ENCODE measurements around the gene MLEC. TPM values are rescaled to one million over a fixed set of nuclear protein-coding genes. Genes with fewer than 3 reads are reported as not detected.

The MLEC gene
- total RNA-seq, 1 experiment from 2014 or later = 181 TPM

DNA sequence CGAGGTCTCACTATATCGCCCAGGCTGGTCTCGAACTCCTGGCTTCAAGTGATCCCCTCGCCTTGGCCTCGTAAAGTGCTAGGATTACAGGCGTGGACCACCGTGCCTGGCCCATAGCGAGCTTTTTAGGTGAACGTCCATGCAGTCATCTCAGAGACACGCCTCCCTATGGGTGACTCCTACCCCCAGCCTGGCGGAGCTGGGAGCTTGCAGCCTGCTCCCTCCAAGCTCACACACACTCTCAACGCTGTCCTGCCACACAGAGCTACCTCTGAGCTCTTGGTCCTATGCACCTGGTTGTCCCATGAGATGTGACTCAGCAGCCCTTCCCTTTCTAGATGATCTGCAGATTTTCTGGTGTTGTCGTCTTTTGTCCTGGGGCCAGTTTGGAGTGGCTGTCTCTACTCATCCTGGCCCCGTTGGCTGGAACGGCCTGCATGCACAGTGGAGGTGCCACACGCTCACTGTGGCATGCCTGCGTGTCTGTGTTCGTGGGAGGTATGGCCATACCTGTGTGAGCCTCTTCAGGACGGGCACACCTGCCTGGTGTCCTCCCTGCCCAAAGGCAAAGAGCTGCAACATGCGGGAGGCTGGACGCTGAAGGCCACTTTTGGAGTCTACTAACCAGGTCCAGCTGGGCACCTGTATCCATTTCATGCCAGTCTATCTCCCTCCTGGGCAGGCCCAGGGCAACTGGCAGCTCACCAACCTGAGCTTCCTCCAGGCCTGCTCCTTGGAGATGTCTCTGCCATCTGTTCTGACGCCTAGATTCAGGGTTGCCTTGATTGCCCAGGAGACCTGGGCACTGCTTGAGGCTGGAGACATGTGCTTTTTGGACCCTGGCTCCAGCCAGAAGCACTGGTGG is 28.4 kb upstream of the MLEC start:
- H4K20me1 ChIP-seq (ENCODE audit: control insufficient read depth, insufficient read depth, insufficient read length) = no peaks in the 10 kb centered on the region
- no peak overlapping the region for H2BK5ac ChIP-seq (ENCODE audit: insufficient read length, low read length)
- H3K4me1 ChIP-seq (ENCODE audit: insufficient read depth, low read length) = no peaks in the 10 kb centered on the region
- no peak overlapping the region; the same call in 1 of the 2 replicates for H3K14ac ChIP-seq (ENCODE audit: insufficient read depth, low read length)
- H3K27me3 Mint-ChIP-seq (ENCODE audit: low read depth) = no peaks in the 10 kb centered on the region; the same call in 1 of the 2 replicates
- H3K4me2 ChIP-seq (ENCODE audit: insufficient read depth, insufficient read length, low read length) = no peak overlapping the region
- no peaks in the 10 kb centered on the region for H3K79me1 ChIP-seq (ENCODE audit: insufficient read depth, low read depth, low read length, poor library complexity, severe bottlenecking)
- peaks cover 3% of the 10 kb centered on the region in 2 experiments; a peak in 3 of 4 replicates for H3K4me1 Mint-ChIP-seq
- H3K9me3 ChIP-seq (ENCODE audit: control insufficient read depth, low read depth, low read length) = no peaks in the 10 kb centered on the region
- no peak overlapping the region for H3K9ac ChIP-seq (ENCODE audit: extremely low read depth, insufficient read length, low read length)
- H4K91ac ChIP-seq (ENCODE audit: insufficient read length, low read depth, low read length) = no peak overlapping the region
- no peak overlapping the region for H3T11ph ChIP-seq (ENCODE audit: low read length)
- H2BK12ac ChIP-seq (ENCODE audit: insufficient read length, low read depth, low read length) = no peak overlapping the region
- no peak overlapping the region for H4K8ac ChIP-seq (replicated peaks; ENCODE audit: insufficient read length, low read depth, low read length)
- no peak overlapping the region for H2BK15ac ChIP-seq (ENCODE audit: low read depth, low read length)
- no peak overlapping the region for H3K56ac ChIP-seq (ENCODE audit: insufficient read length, low read depth, low read length)
- H3K36me3 Mint-ChIP-seq (ENCODE audit: insufficient read depth in 1 of 3, low read depth in 3 of 3) = no peaks in the 10 kb centered on the region; a peak in 1 of 7 replicates
- no CpG with 5 or more reads among the region's 22 CpGs for WGBS (ENCODE audit: extremely low coverage, insufficient read length, low lambda C conversion rate)
- H2BK20ac ChIP-seq (ENCODE audit: low read depth, low read length, poor library complexity, severe bottlenecking) = no peak overlapping the region
- TF ChIP-seq, protein P1, sequence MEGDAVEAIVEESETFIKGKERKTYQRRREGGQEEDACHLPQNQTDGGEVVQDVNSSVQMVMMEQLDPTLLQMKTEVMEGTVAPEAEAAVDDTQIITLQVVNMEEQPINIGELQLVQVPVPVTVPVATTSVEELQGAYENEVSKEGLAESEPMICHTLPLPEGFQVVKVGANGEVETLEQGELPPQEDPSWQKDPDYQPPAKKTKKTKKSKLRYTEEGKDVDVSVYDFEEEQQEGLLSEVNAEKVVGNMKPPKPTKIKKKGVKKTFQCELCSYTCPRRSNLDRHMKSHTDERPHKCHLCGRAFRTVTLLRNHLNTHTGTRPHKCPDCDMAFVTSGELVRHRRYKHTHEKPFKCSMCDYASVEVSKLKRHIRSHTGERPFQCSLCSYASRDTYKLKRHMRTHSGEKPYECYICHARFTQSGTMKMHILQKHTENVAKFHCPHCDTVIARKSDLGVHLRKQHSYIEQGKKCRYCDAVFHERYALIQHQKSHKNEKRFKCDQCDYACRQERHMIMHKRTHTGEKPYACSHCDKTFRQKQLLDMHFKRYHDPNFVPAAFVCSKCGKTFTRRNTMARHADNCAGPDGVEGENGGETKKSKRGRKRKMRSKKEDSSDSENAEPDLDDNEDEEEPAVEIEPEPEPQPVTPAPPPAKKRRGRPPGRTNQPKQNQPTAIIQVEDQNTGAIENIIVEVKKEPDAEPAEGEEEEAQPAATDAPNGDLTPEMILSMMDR (conservative IDR thresholded peaks at IDR 0.05) = no peak
- peak overlapping the region in 1 of 3 experiments; percentile 54; a peak in 2 of 7 replicates for H3K27ac Mint-ChIP-seq
- H3K9me3 Mint-ChIP-seq = no peaks in the 10 kb centered on the region
- no peaks in the 10 kb centered on the region for H3K27me3 ChIP-seq (ENCODE audit: insufficient read depth, low read length)
- H3K4me3 Mint-ChIP-seq = no peak overlapping the region
- H3K18ac ChIP-seq (ENCODE audit: insufficient read length, low read depth, low read length) = no peak overlapping the region
- no peak overlapping the region for H2BK120ac ChIP-seq (ENCODE audit: low read depth, low read length, poor library complexity, severe bottlenecking)
- no peak overlapping the region for H2AFZ ChIP-seq (ENCODE audit: low read length)
- no peak overlapping the region for H3K4ac ChIP-seq (ENCODE audit: low read depth, low read length)
- no peaks in the 10 kb centered on the region for H3K79me2 ChIP-seq (ENCODE audit: insufficient read depth, low read length)
- H2AK5ac ChIP-seq (ENCODE audit: insufficient read length, low read length) = no peak overlapping the region
- H3K23ac ChIP-seq (ENCODE audit: insufficient read length, low read depth, low read length) = no peak overlapping the region
- DNase-seq = no peak
- no peaks in the 10 kb centered on the region for H3K23me2 ChIP-seq (ENCODE audit: insufficient read length, low read depth, low read length, poor library complexity, severe bottlenecking)
- H3K27ac ChIP-seq (ENCODE audit: insufficient read length, low read depth, low read length) = no peak overlapping the region
- no peak overlapping the region for H4K5ac ChIP-seq (ENCODE audit: insufficient read length, low read depth, low read length)
